Stomach smooth muscle (tissue), 2 donors: Measurements from ENCODE around the gene SMC1A.
"Not testable (repeated sequence)": the region's sequence is repeated elsewhere in the genome, so short reads cannot be mapped to it uniquely, and the experiment has no call there.

ENCODE experiments used
- H3K27ac ChIP-seq: one replicate; pipeline ENCODE4 v1.7.0; 2013; ENCODE audit warnings: mild to moderate bottlenecking, low read length, inconsistent platforms
- H3K27me3 ChIP-seq, 2 donors: one replicate each; pipeline ENCODE4 v1.7.0; 2013; ENCODE audit warnings: low read length in 2 of 2; ENCODE audit not compliant: insufficient read depth in 2 of 2, control insufficient read depth in 1 of 2
- H3K36me3 ChIP-seq, 2 donors: one replicate each; pipeline ENCODE4 v1.7.0; 2013; ENCODE audit warnings: low read length in 2 of 2; ENCODE audit not compliant: control insufficient read depth in 2 of 2, insufficient read depth in 2 of 2
- H3K4me1 ChIP-seq: one replicate; pipeline ENCODE4 v1.7.0; 2013; ENCODE audit warnings: low read length; ENCODE audit not compliant: control insufficient read depth, insufficient read depth
- H3K4me3 ChIP-seq, 2 donors: one replicate each; pipeline ENCODE4 v1.7.0; 2013; ENCODE audit warnings: low read length in 2 of 2
- H3K9ac ChIP-seq, 2 donors: one replicate each; pipeline ENCODE4 v1.7.0; 2013; ENCODE audit warnings: low read length in 2 of 2, mild to moderate bottlenecking in 1 of 2
- H3K9me3 ChIP-seq, 2 donors: one replicate each; pipeline ENCODE4 v1.7.0; 2013; ENCODE audit warnings: low read length in 2 of 2; ENCODE audit not compliant: control insufficient read depth in 2 of 2
- donor health status: healthy.
- donor health status: Pancreatic carcinoma.

The SMC1A gene

GRCh38 chrX:53379008-53379710 lies 43.3 kb downstream of the SMC1A start:
- Histone ChIP-seq H3K4me1 (no peaks in the 10 kb centered on the region), H3K27ac (no peak overlapping the region), H3K9me3 (no peaks in the 10 kb centered on the region), H3K4me3 (no peak overlapping the region), H3K27me3 (peaks cover 0 to 6% of the 10 kb centered on the region in 2 donors), H3K36me3 (peaks cover 22 to 46% of the 10 kb centered on the region in 2 donors), H3K9ac (no peak overlapping the region)

DNA sequence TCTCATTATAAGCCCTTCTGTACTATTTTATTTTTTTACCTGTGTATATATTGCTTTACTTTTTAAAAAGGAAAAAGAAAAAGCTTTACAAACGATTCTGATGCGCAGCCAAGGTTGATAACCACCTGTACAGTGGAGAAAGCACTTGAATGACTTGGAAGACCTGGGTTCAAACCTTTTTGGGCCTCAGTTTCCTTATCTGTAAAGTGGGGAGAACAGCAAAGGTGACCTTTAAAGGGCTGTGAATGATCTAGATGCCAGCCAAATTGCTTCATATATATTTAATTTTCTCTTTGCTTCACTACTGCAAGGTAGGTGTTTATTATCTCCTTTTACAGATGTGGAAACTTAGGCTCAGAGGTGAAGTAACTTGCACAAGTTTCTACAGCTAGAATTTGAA lies 45.0 kb downstream of the SMC1A start:
- Histone ChIP-seq H3K4me1 (no peaks in the 10 kb centered on the region), H3K9ac (no peak overlapping the region), H3K27me3 (peaks cover 0 to 7% of the 10 kb centered on the region in 2 donors), H3K27ac (no peak overlapping the region), H3K36me3 (peaks cover 22 to 40% of the 10 kb centered on the region in 2 donors), H3K9me3 (no peaks in the 10 kb centered on the region), H3K4me3 (no peak overlapping the region)

GRCh38 chrX:53376888-53377287 lies 45.6 kb downstream of the SMC1A start:
- Histone ChIP-seq H3K27ac (no peak overlapping the region), H3K36me3 (peaks cover 16 to 34% of the 10 kb centered on the region in 2 donors)

GRCh38 chrX:53374923-53375322 lies 47.5 kb downstream of the SMC1A start:
- Histone ChIP-seq H3K9me3 (no peaks in the 10 kb centered on the region), H3K27me3 (peaks cover 0 to 5% of the 10 kb centered on the region in 2 donors), H3K4me3 (no peak overlapping the region), H3K27ac (no peak overlapping the region), H3K36me3 (peaks cover 12 to 18% of the 10 kb centered on the region in 2 donors), H3K9ac (no peak overlapping the region), H3K4me1 (no peaks in the 10 kb centered on the region)

More at GRCh38 chrX:53376888-53377287, 45.6 kb downstream of the SMC1A start:
- H3K4me1 ChIP-seq, result no peaks in the 10 kb centered on the region
- no peaks in the 10 kb centered on the region for H3K9me3 ChIP-seq
- peaks cover 0 to 5% of the 10 kb centered on the region in 2 donors for H3K27me3 ChIP-seq
- H3K4me3 ChIP-seq, result no peak overlapping the region
- no peak overlapping the region for H3K9ac ChIP-seq

DNA sequence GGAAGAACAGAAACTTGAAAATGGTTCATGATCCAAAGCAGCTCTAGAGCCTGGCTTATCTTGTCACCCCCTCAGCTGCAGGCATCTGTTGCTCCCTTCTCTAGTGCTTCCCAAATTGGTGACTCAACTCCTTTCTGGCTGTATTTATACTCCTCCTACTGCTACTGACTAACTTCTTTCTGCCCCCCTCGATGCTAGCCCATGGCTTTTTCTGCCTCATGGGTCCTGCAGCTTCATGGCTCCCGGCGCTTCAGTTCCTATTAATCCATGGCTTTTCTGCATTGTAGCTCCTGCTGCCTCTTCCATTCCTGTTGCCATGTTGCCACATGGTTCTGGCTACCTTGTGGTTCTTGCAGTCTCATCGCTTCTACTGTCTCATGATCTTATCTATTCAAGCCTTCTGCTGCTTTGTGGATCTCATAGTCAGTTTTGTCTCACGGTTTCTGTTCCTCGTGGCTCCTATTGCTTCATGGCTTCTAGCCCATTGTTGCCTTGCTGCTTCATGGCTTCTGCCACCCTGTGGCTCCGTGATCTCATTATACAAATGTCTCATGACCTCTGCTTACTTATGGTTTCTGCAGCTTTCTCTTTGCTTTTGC lies 48.1 kb downstream of the SMC1A start:
- Histone ChIP-seq H3K9me3 (peaks cover 0 to 4% of the 10 kb centered on the region in 2 donors), H3K9ac (no peak overlapping the region), H3K4me1 (no peaks in the 10 kb centered on the region), H3K27me3 (peaks cover 0 to 5% of the 10 kb centered on the region in 2 donors), H3K4me3 (no peak overlapping the region), H3K27ac (no peak overlapping the region), H3K36me3 (peaks cover 6 to 13% of the 10 kb centered on the region in 2 donors)

DNA sequence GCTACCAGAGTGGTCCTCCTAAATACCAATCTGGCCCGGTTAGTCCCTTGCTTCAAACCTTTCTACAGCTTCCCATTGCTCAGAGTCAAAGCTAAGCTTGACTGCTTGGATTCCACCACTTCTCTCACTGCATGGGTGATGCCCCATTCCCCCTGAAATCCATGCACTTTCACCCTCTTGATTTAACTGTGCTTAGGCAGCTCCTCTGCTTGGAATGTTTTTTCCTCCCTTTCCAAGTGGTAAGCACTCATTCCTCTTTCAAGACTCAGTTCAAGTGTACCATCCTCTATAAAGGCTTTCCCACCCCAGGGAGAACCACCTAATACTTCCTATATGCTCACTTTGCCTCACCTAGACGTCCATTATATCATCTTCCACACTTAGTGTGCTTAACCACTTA lies 49.1 kb downstream of the SMC1A start:
- Histone ChIP-seq H3K9ac (no peak overlapping the region), H3K27ac (no peak overlapping the region), H3K36me3 (peaks cover 0 to 7% of the 10 kb centered on the region in 2 donors), H3K27me3 (peaks cover 0 to 5% of the 10 kb centered on the region in 2 donors), H3K9me3 (peaks cover 0 to 4% of the 10 kb centered on the region in 2 donors), H3K4me1 (no peaks in the 10 kb centered on the region), H3K4me3 (no peak overlapping the region)

DNA sequence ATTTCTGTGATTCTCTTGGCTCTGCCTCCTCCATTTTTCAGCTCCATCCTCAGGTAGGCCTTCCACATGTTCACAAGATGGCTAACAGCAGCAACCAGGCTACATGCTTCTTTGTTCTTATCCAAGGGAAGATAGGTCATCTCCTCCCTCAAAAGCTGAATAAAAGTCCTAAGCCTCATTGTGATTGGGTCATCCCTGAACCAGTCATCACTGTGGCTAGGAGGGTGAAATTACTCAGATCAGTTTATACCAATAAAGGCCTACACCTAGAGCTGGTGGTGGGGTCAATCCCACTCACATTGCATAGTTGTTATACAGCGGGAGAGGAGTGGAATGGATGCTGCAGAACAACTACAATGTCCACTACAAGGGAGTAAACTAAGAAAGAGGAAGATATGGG lies 56.0 kb downstream of the SMC1A start:
- not testable (repeated sequence) for H3K27ac ChIP-seq, H3K4me3 ChIP-seq, H3K9ac ChIP-seq, H3K27me3 ChIP-seq, H3K36me3 ChIP-seq, H3K9me3 ChIP-seq, H3K4me1 ChIP-seq

GRCh38 chrX:53362449-53362848 lies 60.0 kb downstream of the SMC1A start:
- no peak overlapping the region for H3K9ac ChIP-seq
- H3K4me3 ChIP-seq, result no peak overlapping the region
- no peaks in the 10 kb centered on the region for H3K4me1 ChIP-seq
- no peaks in the 10 kb centered on the region for H3K36me3 ChIP-seq
- H3K9me3 ChIP-seq, result no peaks in the 10 kb centered on the region
- no peak overlapping the region for H3K27ac ChIP-seq
- peaks cover 0 to 7% of the 10 kb centered on the region in 2 donors for H3K27me3 ChIP-seq

DNA sequence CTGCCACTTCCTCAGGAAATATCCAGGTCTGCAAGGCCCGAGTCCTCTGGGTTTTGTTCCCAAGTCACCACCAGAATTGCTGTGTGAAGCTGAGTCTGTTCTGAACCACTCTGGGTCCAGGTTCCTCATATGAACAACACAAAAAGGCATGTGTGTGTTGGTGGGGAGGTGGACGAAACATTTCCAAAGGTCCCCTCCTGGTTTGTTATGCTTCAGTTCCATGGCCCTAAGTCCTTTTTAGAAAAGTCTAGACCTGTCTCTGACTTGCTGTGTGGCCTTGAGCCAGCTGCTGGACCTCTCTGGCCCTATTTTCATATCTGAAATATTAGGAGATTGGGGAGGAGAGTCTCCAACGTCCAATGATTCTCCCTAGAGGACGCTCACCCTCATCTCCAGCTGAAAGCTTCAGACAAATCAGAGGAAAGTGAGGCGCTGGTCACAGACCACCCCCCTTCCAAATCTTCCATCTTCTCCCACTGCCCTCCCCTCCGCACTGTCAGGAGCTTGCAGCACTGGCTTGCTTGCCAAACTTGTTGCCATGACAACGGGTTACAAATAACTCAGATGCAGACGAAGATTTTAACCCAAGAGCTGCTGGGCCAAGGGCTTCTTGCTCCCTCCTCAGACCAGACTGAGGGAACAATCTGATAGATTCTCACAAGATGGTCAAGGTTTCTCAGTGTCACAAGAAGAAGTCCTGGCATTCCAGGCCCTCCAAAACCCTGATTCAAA lies 64.5 kb downstream of the SMC1A start:
- H3K9me3 ChIP-seq, result no peaks in the 10 kb centered on the region
- H3K4me1 ChIP-seq, result no peaks in the 10 kb centered on the region
- H3K4me3 ChIP-seq, result no peak overlapping the region
- H3K9ac ChIP-seq, result no peak overlapping the region
- H3K36me3 ChIP-seq, result no peaks in the 10 kb centered on the region
- peaks cover 0 to 16% of the 10 kb centered on the region in 2 donors for H3K27me3 ChIP-seq
- H3K27ac ChIP-seq, result no peak overlapping the region

DNA sequence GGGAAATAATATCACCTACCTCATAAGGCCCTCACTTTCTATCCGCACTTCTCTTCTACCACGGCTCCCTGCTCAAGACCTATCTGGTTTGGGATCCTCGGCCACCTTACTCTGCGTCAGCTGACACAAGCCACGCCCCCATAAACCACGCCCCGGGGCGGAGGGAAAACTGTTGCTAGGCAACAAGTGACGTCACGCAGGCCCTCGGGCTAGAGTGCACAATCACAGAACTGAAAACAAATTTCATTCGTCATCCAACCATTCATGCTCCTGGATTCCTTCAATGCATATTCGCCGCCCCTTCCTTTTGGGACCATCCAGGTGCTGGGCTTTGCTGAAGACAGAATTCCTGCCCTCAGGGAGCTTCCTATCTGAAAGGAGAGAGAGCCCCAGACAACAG lies 66.3 kb downstream of the SMC1A start:
- H3K27ac ChIP-seq, result no peak overlapping the region
- H3K9ac ChIP-seq, result no peak overlapping the region
- H3K4me3 ChIP-seq, result no peak overlapping the region
- no peaks in the 10 kb centered on the region for H3K4me1 ChIP-seq
- H3K36me3 ChIP-seq, result no peaks in the 10 kb centered on the region
- no peaks in the 10 kb centered on the region for H3K9me3 ChIP-seq
- peaks cover 0 to 16% of the 10 kb centered on the region in 2 donors for H3K27me3 ChIP-seq
